Keratinocyte (primary cell): ENCODE measurements around the gene NPC2.

Experiments
- CTCF ChIP-seq, 3 experiments: IDR thresholded peaks in 1 of 3; conservative IDR thresholded peaks in 1 of 3; optimal IDR thresholded peaks in 1 of 3; 2 replicates in 2 of 3; 3 replicates in 1 of 3; pipeline versions ENCODE3 to v1.5.1; 2011; ENCODE audit warnings: low read length in 3 of 3, mild to moderate bottlenecking in 3 of 3, moderate library complexity in 2 of 3, control low read depth in 1 of 3, inconsistent platforms in 1 of 3; ENCODE audit not compliant: insufficient read depth in 2 of 3; ENCODE audit errors: extremely low read depth in 1 of 3
- EZH2 ChIP-seq: IDR thresholded peaks from one replicate; pipeline ENCODE4 v1.6.1; 2012; ENCODE audit warnings: inconsistent platforms, mild to moderate bottlenecking, low read length, moderate library complexity

DNA sequence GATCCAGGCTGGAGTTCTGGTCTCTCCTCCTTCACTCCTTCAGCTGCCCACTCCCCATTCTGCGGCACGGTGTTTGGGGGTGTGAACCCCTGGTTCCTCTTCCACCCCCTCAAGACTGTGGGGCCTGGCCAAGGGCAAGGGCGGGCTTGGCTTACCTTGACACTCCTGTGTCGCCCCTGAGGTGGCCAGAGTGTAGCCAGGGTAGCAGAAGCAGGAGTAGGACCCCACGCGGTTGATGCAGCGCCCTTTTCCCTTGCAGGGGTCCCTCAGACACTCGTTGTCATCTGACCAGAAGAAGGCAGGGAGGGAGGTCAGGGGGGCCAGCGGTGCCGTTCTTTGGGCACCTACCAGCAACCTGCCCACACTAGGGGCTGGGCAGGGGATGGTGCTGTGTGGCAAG lies 28.7 kb upstream of the NPC2 start:
- TF ChIP-seq CTCF (optimal IDR thresholded peaks at IDR 0.05 in 1 of 3, IDR thresholded peaks at IDR 0.05 in 1 of 3, conservative IDR thresholded peaks at IDR 0.05 in 1 of 3; ENCODE audit: extremely low read depth in 1 of 3, insufficient read depth in 2 of 3, low read length in 3 of 3) (no peak), EZH2 (no peak)
